ENCODE measurements around the gene LRRC45. TPM values are rescaled to one million over a fixed set of nuclear protein-coding genes. Genes with fewer than 3 reads are reported as not detected.

Gene LRRC45
- total and polyA plus RNA-seq, 2 donors (not counting 3 experiments of a cell fraction or from before 2014, with no cell fraction given): 7.6 to 22.9 TPM

DNA sequence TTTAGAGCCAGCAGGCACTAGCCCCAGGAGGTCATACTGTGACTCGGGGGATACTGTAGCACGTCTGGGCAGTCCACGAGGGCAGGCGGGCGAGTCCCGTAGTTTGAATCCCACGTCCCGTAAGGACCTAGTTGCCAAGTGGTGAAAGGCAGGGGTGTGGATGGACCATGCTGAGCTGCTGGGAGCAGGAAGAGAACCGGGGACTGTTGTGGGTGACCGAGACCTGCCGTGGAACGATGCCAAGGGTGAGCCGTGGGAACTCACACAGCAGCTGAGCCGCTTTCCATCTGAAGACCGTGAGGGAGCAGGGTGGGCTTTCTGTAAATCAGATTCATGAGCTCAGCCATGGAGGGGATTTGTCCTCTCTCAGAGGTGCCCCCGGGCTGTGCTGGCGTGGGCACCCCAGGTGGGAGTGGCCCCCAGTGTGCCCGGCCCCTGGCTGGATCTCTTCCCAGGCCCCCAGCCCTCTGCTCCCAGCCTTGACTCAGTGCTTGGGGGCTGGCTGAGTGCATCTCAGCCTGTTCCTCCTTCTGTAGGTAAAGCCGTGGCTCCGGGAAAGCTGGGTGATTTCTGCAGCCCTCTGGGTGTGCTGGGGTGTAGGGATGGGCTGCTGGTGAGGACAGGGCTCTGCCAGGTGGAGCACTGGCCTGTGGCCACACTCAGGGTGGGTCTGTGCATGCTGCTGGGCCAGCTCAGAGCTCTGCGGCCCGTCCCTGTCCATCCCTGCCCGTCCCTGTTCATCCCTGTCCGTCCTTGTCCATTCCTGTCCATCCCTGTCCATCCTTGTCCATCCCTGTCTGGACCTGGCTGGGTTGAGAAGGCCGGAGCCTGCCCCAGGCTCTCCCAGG is 32.0 kb upstream of the LRRC45 start:
- Histone ChIP-seq H3K79me2 (ENCODE audit: control insufficient read depth, insufficient read depth, low read length) (no peaks in the 10 kb centered on the region), H3K36me3 (ENCODE audit: control insufficient read depth in 2 of 2, extremely low read depth in 1 of 2, insufficient read depth in 2 of 2, low read length in 2 of 2) (peaks cover 0 to 4% of the 10 kb centered on the region in 2 experiments), H3K9ac (replicated peaks; ENCODE audit: extremely low read depth, insufficient read depth, low read length) (no peak overlapping the region), H3K4me3 (replicated peaks in 1 of 3; ENCODE audit: insufficient read depth in 1 of 3, low read depth in 1 of 3, low read length in 3 of 3) (no peak overlapping the region), H2AFZ (ENCODE audit: low read depth, low read length) (no peak overlapping the region), H4K20me1 (replicated peaks; ENCODE audit: control insufficient read depth, extremely low read depth, insufficient read depth, low read length) (no peaks in the 10 kb centered on the region), H3K4me2 (ENCODE audit: insufficient read depth, low read length) (no peak overlapping the region), H3K9me1 (replicated peaks; ENCODE audit: control insufficient read depth, extremely low read depth, insufficient read depth, low read length) (no peaks in the 10 kb centered on the region), H3K4me1 (ENCODE audit: control insufficient read depth, extremely low read depth, insufficient read depth, low read length) (peaks cover 2% of the 10 kb centered on the region), H3K9me3 (replicated peaks; ENCODE audit: control insufficient read depth, insufficient read depth, low read length) (no peaks in the 10 kb centered on the region), H3K27me3 (ENCODE audit: control insufficient read depth in 2 of 2, insufficient read depth in 2 of 2, low read length in 2 of 2) (no peaks in the 10 kb centered on the region), H3K27ac (ENCODE audit: insufficient read depth, low read depth, low read length) (no peak overlapping the region)
- DNase-seq (ENCODE audit: low read depth, low spot score) (no peak), FAIRE-seq (no peak)
- intact Hi-C loops (cut with micrococcal nuclease): no loop called here
- ChIA-PET CTCF (interaction anchor here (0.7 to 1.8 kb wide), 3 partner anchors 29 to 40 kb away, joined by 3 to 13 read pairs (median 10); no protein-coding TSS in a partner anchor), POLR2A (no interaction called here)
- BruUV-seq (replicated peaks): no TSS peak
- dilution Hi-C loops (cut with MboI; ENCODE audit: extremely low pct_ligation_motif_present, low sequenced_read_pairs): no loop called here
- TF ChIP-seq POLR2A (IDR thresholded peaks at IDR 0.05; ENCODE audit: low read depth, low read length) (no peak), EZH2 (IDR thresholded peaks at IDR 0.05; ENCODE audit: borderline replicate concordance, low read depth, low read length, severe bottlenecking) (no peak), MYC (IDR thresholded peaks at IDR 0.05; ENCODE audit: low read depth, low read length) (no peak), GATA2 (IDR thresholded peaks at IDR 0.05; ENCODE audit: insufficient read depth, insufficient read length, low read depth, low read length) (no peak), POLR2AphosphoS5 (IDR thresholded peaks at IDR 0.05; ENCODE audit: insufficient read depth, low read depth, low read length) (no peak), FOS (IDR thresholded peaks at IDR 0.05; ENCODE audit: borderline replicate concordance, insufficient read depth, low read length) (no peak), JUN (IDR thresholded peaks at IDR 0.05; ENCODE audit: borderline replicate concordance, insufficient read depth, insufficient read length, low read depth) (no peak)
- TF ChIP-seq, protein P1, sequence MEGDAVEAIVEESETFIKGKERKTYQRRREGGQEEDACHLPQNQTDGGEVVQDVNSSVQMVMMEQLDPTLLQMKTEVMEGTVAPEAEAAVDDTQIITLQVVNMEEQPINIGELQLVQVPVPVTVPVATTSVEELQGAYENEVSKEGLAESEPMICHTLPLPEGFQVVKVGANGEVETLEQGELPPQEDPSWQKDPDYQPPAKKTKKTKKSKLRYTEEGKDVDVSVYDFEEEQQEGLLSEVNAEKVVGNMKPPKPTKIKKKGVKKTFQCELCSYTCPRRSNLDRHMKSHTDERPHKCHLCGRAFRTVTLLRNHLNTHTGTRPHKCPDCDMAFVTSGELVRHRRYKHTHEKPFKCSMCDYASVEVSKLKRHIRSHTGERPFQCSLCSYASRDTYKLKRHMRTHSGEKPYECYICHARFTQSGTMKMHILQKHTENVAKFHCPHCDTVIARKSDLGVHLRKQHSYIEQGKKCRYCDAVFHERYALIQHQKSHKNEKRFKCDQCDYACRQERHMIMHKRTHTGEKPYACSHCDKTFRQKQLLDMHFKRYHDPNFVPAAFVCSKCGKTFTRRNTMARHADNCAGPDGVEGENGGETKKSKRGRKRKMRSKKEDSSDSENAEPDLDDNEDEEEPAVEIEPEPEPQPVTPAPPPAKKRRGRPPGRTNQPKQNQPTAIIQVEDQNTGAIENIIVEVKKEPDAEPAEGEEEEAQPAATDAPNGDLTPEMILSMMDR (IDR thresholded peaks at IDR 0.05; ENCODE audit: extremely low read depth in 1 of 2, insufficient read depth in 1 of 2, low read depth in 1 of 2, low read length in 2 of 2): no peak
- TF ChIP-seq, protein P2, sequence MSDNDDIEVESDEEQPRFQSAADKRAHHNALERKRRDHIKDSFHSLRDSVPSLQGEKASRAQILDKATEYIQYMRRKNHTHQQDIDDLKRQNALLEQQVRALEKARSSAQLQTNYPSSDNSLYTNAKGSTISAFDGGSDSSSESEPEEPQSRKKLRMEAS (IDR thresholded peaks at IDR 0.05; ENCODE audit: insufficient read depth, insufficient read length): no peak

Data from endothelial cell of umbilical vein (primary cell).